Memory B cell (primary cell): ENCODE data around the gene PMCH.
"Not testable (repeated sequence)": the region's sequence is repeated elsewhere in the genome, so short reads cannot be mapped to it uniquely, and the experiment has no call there.

Experiments
- ATAC-seq: fragments of 150-1000 bp; cut with Tn5 transposase; 2 replicates; pipeline ENCODE4 v1.10.0; 2021; ENCODE audit warnings: low read depth, mild to moderate bottlenecking, moderate library complexity
- DNase-seq, 2 donors: peaks; one replicate each; pipeline ENCODE4 v3.0.0; 2022; ENCODE audit warnings: low spot score in 2 of 2
- H3K27ac Mint-ChIP-seq: one replicate; pipeline ENCODE4 v1.8.0; 2022; ENCODE audit warnings: mild to moderate bottlenecking, moderate library complexity, mixed read lengths
- H3K27me3 Mint-ChIP-seq: one replicate; pipeline ENCODE4 v1.8.0; 2022; ENCODE audit warnings: mixed read lengths
- H3K36me3 Mint-ChIP-seq: one replicate; pipeline ENCODE4 v1.8.0; 2022; ENCODE audit warnings: mild to moderate bottlenecking, mixed read lengths
- H3K4me1 Mint-ChIP-seq: one replicate; pipeline ENCODE4 v1.8.0; 2022; ENCODE audit warnings: mixed read lengths
- H3K4me3 Mint-ChIP-seq: one replicate; pipeline ENCODE4 v1.8.0; 2022; ENCODE audit warnings: mild to moderate bottlenecking, moderate library complexity, mixed read lengths
- H3K9me3 Mint-ChIP-seq: one replicate; pipeline ENCODE4 v1.8.0; 2022; ENCODE audit warnings: mixed read lengths

Gene PMCH

GRCh38 chr12:102197789-102198188, at the start of gene PMCH:
Gene PMCH, minus strand, starts transcription at chr12:102197833. Its CDS starts 63 bp downstream, at chr12:102197770.
- H3K36me3 Mint-ChIP-seq, result no peaks in the 10 kb centered on the region
- no peak within 1 kb of the TSS for H3K4me3 Mint-ChIP-seq
- H3K9me3 Mint-ChIP-seq, result no peaks in the 10 kb centered on the region
- no peak within 1 kb of the TSS for H3K27ac Mint-ChIP-seq
- DNase-seq (no peak), ATAC-seq (no peak)
- no peaks in the 10 kb centered on the region for H3K27me3 Mint-ChIP-seq
- no peaks in the 10 kb centered on the region for H3K4me1 Mint-ChIP-seq

- H3K4me3 Mint-ChIP-seq, DNase-seq, H3K27ac Mint-ChIP-seq, ATAC-seq, H3K27me3 Mint-ChIP-seq, H3K36me3 Mint-ChIP-seq, H3K4me1 Mint-ChIP-seq: not testable (repeated sequence)
- H3K9me3 Mint-ChIP-seq, result peaks cover 14% of the 10 kb centered on the region
Observed at GRCh38 chr12:102240859-102241258, 43.2 kb upstream of the PMCH start.

- ATAC-seq, result no peak
- no peaks in the 10 kb centered on the region for H3K36me3 Mint-ChIP-seq
- DNase-seq, result no peak
- no peak overlapping the region for H3K4me3 Mint-ChIP-seq
- no peaks in the 10 kb centered on the region for H3K4me1 Mint-ChIP-seq
- peaks cover 4% of the 10 kb centered on the region for H3K9me3 Mint-ChIP-seq
- peaks cover 8% of the 10 kb centered on the region for H3K27me3 Mint-ChIP-seq
- no peak overlapping the region for H3K27ac Mint-ChIP-seq
Observed at GRCh38 chr12:102234599-102234998, 37.0 kb upstream of the PMCH start.

GRCh38 chr12:102232446-102232845, 34.8 kb upstream of the PMCH start:
- H3K9me3 Mint-ChIP-seq, result no peaks in the 10 kb centered on the region
- no peaks in the 10 kb centered on the region for H3K36me3 Mint-ChIP-seq
- no peak overlapping the region for H3K27ac Mint-ChIP-seq
- ATAC-seq (no peak), DNase-seq (no peak)
- no peak overlapping the region for H3K4me3 Mint-ChIP-seq
- no peaks in the 10 kb centered on the region for H3K4me1 Mint-ChIP-seq
- peaks cover 2% of the 10 kb centered on the region for H3K27me3 Mint-ChIP-seq

- H3K4me3 Mint-ChIP-seq, result no peak overlapping the region
- DNase-seq (no peak), ATAC-seq (no peak)
- H3K27me3 Mint-ChIP-seq, result peaks cover 2% of the 10 kb centered on the region
- no peaks in the 10 kb centered on the region for H3K4me1 Mint-ChIP-seq
- H3K27ac Mint-ChIP-seq, result no peak overlapping the region
- H3K36me3 Mint-ChIP-seq, result no peaks in the 10 kb centered on the region
- H3K9me3 Mint-ChIP-seq, result no peaks in the 10 kb centered on the region
Observed at GRCh38 chr12:102232036-102232435, 34.4 kb upstream of the PMCH start.

GRCh38 chr12:102227954-102228353, 30.3 kb upstream of the PMCH start:
- Mint-ChIP-seq H3K27ac (no peak overlapping the region), H3K36me3 (no peaks in the 10 kb centered on the region), H3K9me3 (no peaks in the 10 kb centered on the region), H3K4me3 (no peak overlapping the region), H3K4me1 (no peaks in the 10 kb centered on the region), H3K27me3 (no peaks in the 10 kb centered on the region)
- ATAC-seq, result no peak
- DNase-seq, result no peak

- H3K4me3 Mint-ChIP-seq, result no peak overlapping the region
- H3K9me3 Mint-ChIP-seq, result no peaks in the 10 kb centered on the region
- DNase-seq (no peak), ATAC-seq (no peak)
- H3K4me1 Mint-ChIP-seq, result no peaks in the 10 kb centered on the region
- H3K36me3 Mint-ChIP-seq, result no peaks in the 10 kb centered on the region
- no peak overlapping the region for H3K27ac Mint-ChIP-seq
- no peaks in the 10 kb centered on the region for H3K27me3 Mint-ChIP-seq
Observed at GRCh38 chr12:102220736-102221135, 23.1 kb upstream of the PMCH start.

- Mint-ChIP-seq H3K27ac (no peak overlapping the region), H3K27me3 (no peaks in the 10 kb centered on the region), H3K4me1 (no peaks in the 10 kb centered on the region), H3K9me3 (no peaks in the 10 kb centered on the region), H3K36me3 (no peaks in the 10 kb centered on the region), H3K4me3 (no peak overlapping the region)
- DNase-seq, result no peak
- ATAC-seq, result no peak
Observed at GRCh38 chr12:102215992-102216691, 18.5 kb upstream of the PMCH start.

- no peak for DNase-seq
- no peak for ATAC-seq
- Mint-ChIP-seq H3K27ac (no peak overlapping the region), H3K4me1 (no peaks in the 10 kb centered on the region), H3K9me3 (peaks cover 6% of the 10 kb centered on the region), H3K36me3 (peaks cover 16% of the 10 kb centered on the region), H3K4me3 (no peak overlapping the region), H3K27me3 (no peaks in the 10 kb centered on the region)
Observed at GRCh38 chr12:102204025-102204424, 6.4 kb upstream of the PMCH start.

GRCh38 chr12:102202556-102202955, 4.9 kb upstream of the PMCH start:
- DNase-seq (no peak), ATAC-seq (no peak)
- Mint-ChIP-seq H3K4me1 (no peaks in the 10 kb centered on the region), H3K27me3 (no peaks in the 10 kb centered on the region), H3K36me3 (peaks cover 10% of the 10 kb centered on the region), H3K9me3 (peaks cover 3% of the 10 kb centered on the region), H3K27ac (no peak overlapping the region), H3K4me3 (no peak overlapping the region)

GRCh38 chr12:102201436-102202061, 3.9 kb upstream of the PMCH start:
- peaks cover 3% of the 10 kb centered on the region for H3K9me3 Mint-ChIP-seq
- no peaks in the 10 kb centered on the region for H3K27me3 Mint-ChIP-seq
- no peak overlapping the region for H3K4me3 Mint-ChIP-seq
- H3K27ac Mint-ChIP-seq, result no peak overlapping the region
- H3K36me3 Mint-ChIP-seq, result peaks cover 8% of the 10 kb centered on the region
- no peaks in the 10 kb centered on the region for H3K4me1 Mint-ChIP-seq
- DNase-seq (no peak), ATAC-seq (peak; percentile 60)

- H3K27ac Mint-ChIP-seq, result no peak overlapping the region
- no peak for DNase-seq
- H3K9me3 Mint-ChIP-seq, result no peaks in the 10 kb centered on the region
- H3K4me3 Mint-ChIP-seq, result no peak overlapping the region
- no peak for ATAC-seq
- no peaks in the 10 kb centered on the region for H3K4me1 Mint-ChIP-seq
- H3K36me3 Mint-ChIP-seq, result no peaks in the 10 kb centered on the region
- no peaks in the 10 kb centered on the region for H3K27me3 Mint-ChIP-seq
Observed at GRCh38 chr12:102195826-102196225, 1.8 kb downstream of the PMCH start.

GRCh38 chr12:102182635-102183034, 15.0 kb downstream of the PMCH start:
- Mint-ChIP-seq H3K27ac (no peak overlapping the region), H3K27me3 (no peaks in the 10 kb centered on the region), H3K36me3 (no peaks in the 10 kb centered on the region), H3K4me1 (no peaks in the 10 kb centered on the region), H3K4me3 (no peak overlapping the region), H3K9me3 (no peaks in the 10 kb centered on the region)
- DNase-seq (no peak), ATAC-seq (no peak)

- H3K4me1 Mint-ChIP-seq, result no peaks in the 10 kb centered on the region
- no peak for DNase-seq
- no peaks in the 10 kb centered on the region for H3K9me3 Mint-ChIP-seq
- no peak overlapping the region for H3K27ac Mint-ChIP-seq
- H3K4me3 Mint-ChIP-seq, result no peak overlapping the region
- no peaks in the 10 kb centered on the region for H3K27me3 Mint-ChIP-seq
- H3K36me3 Mint-ChIP-seq, result no peaks in the 10 kb centered on the region
- no peak for ATAC-seq
Observed at GRCh38 chr12:102174761-102175160, 22.9 kb downstream of the PMCH start.

- no peak overlapping the region for H3K4me3 Mint-ChIP-seq
- ATAC-seq (no peak), DNase-seq (no peak)
- no peaks in the 10 kb centered on the region for H3K36me3 Mint-ChIP-seq
- H3K27me3 Mint-ChIP-seq, result no peaks in the 10 kb centered on the region
- H3K4me1 Mint-ChIP-seq, result no peaks in the 10 kb centered on the region
- no peaks in the 10 kb centered on the region for H3K9me3 Mint-ChIP-seq
- H3K27ac Mint-ChIP-seq, result no peak overlapping the region
Observed at GRCh38 chr12:102174117-102174516, 23.5 kb downstream of the PMCH start.
